Activated CD4-positive, alpha-beta T cell treated with anti-CD3 and anti-CD28 coated beads for 24 hours (primary cell): ENCODE data around the gene TMEM225B.
"Not testable (repeated sequence)": the region's sequence is repeated elsewhere in the genome, so short reads cannot be mapped to it uniquely, and the experiment has no call there.

Experiments
- DNase-seq, 2 donors: peaks; one replicate each; pipeline ENCODE4 v3.0.0-alpha.2; 2020; ENCODE audit warnings: low read depth in 2 of 2

TMEM225B gene

DNA sequence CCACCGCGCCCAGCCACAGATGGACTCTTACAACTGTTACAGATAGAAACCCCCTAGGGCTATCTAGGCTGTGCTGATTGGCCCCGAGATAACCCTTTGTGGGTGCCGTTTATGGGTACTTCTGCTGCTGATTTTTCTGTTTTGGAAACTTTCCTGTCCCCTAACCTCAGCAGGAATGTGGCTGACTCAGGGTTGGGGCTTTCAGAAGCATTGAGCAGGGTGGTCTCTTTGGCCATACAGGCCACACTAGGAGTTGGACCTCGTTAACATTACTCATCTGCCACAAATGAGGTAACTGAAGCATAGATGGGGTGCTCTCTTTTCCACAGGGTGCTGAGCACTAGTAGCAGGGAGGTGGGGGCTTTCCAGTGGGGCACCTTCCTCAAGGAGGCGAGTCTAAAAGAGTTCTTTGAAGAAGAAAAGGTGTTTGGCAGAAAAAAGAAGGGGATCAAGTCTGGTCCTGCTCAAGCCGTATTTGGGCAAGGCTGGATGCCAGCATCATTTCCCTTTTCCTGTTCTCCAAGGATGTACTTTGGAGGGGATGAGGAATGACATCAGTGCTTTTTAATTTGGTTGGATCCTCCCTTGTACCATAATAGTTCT, 25.1 kb downstream of the TMEM225B start:
- no peak for DNase-seq

DNA sequence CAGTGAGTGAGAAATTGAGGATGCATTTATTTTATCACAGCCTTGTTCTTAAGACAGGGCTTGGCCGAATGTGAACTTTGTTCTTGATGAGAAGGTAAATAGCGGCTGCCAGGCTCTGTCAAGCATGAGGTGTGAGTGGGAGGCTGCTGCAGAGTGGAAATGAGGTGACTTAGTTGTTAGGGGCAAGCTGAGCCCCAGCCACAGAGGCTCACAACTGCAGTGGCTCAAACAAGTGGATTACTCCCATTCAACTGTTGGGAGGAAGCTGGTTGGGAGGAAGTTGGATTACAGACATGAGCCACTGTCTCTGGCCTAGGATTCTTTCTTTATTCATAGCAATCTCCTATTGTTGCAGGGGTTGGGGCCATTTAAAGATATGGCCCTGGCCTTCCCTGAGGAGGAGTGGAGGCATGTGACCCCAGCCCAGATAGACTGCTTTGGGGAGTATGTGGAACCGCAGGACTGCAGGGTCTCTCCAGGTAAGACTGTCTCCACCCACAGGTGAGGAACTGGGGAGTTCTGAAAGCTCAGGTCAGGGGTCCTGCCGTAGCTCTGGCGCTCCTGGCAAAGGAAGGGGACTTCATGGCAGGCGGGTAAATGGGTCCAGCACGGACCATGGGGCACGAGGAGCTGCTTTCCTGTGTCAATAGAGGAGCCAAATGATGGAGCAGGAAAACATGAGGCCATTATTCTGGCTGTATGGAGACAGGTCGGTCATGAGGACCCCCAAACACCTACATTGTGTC, 25.8 kb downstream of the TMEM225B start:
- no peak for DNase-seq

DNA sequence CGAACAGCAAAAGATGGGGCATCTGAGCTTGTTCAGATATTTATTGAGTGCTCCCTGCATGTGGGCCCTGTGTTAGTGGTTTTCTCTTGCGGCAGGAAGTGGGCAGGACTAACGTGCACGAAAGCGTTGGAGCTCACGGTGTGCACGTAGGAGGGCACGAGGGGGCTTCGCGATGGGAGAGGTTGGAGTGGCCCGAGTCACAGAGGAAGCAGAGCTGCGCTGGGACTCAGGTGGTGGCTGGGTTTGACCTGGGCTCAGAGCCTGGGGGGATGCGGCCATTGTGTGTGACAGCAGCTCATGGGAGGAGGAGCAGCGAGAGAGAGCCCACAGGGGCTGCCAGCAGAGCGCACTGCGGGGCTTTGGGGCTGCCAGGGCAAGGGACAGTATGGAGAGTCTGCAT, 26.4 kb downstream of the TMEM225B start:
- DNase-seq, result peak; percentile 40 to 53

DNA sequence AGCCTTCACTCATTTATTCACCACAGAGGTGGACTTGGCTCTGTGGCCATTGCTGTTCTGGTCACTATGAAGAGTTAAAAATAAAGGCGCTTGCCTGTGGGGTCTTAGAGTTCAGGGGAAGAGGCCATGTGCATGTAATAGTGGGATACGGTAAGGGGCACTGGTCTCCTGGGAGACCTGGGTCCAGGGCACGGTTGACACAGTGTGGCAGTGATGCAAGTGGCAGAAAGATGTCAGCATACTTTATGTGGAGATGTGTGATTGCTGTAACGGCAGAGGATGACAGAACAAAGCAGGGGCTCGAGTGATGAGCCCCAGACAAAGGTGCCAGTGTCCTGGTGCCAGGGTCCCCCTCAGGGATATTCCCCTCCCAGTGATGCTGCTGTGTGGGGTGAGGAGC, 27.3 kb downstream of the TMEM225B start:
- no peak for DNase-seq

DNA sequence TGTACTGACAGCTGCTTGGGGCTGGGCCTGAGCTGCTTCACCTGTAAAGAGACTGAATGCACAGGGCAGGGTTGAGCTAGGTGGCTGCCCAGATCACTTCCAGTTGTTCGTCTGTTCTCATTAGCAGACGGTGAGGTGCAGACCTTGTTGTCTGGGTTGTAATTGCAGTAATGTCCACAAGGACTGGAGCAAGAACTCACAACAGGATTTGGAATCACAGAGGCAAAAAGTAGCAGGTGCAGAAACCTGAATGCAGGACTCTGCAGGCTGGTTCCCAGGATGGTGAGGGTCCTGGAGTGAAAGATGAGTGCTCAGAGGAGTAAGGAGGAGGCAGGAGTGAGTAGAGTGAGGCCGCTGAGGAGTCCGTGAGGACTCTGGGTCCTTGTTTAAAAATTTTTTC, 27.9 kb downstream of the TMEM225B start:
- DNase-seq, result no peak

DNA sequence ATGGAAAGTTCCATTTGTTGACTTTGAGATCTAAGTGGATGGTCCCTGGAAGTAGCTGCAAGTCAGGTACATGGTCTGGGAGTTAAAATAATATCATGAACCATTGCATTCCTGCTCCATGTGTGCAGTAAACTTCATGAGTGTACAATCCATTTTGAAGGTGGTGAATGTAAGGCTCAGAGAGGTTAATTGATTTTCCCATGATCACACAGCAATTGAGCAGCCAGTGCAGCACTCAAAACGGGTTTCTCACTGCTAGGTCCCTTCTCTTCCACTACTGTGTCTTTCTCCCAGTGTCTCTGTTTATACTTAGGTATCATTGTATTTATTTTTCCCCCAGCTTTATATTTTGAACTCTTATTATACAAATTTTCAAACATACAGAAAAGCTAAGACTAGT, 28.6 kb downstream of the TMEM225B start:
- no peak for DNase-seq

DNA sequence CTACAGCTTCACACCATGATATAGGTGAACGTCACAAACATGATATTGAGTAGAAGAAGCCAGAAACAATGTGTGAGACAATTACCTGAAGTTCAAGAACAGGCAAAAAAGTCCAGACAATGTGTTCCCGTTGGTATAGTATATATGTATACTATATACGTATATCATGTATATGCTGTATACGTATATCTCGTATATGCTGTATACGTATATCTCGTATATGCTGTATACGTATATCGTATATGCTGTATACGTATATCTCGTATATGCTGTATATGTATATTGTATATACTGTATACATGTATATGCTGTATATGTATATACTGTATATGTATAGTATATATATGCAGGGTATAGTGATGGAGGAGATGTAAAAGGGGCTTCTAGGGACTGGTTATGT, 29.4 kb downstream of the TMEM225B start:
- no peak for DNase-seq

DNA sequence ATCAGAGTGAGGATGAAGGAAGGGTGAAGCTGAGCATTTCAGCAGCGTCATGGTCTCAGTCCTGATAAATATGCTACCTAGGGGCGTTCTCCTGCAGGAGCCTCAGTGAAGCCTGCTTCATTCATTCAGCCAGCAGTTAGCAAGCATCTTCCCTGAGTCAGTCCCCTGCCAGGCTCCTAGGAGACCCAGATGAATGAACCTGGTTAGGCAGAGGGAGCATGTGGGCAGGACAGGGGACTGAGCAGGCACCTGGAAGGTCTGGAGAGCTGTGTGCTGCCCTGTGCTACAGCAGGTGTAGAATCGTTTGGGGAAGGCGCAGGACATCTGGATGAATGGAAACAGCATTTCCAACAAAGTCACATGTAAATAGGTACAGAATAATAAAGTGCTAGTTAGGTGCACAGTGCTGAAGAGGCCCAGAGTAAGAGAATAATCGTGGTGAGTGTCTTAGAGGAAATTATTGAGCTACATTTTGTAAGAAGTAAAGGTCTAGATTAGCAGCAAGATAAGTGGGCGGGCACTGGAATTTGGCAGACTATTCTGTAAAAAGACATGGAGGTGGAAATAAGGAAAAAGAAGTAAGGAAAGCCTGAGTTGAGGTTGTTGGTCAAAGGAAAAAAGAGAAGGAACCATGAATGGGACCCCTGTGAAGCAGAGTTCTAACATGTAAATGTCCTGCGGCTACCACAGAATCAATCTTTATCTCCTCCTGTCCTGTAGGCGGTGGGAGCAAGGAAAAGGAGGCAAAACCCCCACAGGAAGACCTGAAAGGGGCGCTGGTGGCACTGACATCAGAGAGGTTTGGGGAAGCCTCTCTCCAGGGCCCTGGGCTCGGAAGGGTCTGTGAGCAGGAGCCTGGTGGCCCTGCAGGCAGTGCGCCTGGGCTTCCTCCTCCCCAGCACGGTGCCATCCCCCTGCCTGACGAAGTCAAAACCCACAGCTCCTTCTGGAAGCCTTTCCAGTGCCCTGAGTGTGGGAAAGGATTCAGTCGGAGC, 30.7 kb downstream of the TMEM225B start:
- DNase-seq, result no peak

DNA sequence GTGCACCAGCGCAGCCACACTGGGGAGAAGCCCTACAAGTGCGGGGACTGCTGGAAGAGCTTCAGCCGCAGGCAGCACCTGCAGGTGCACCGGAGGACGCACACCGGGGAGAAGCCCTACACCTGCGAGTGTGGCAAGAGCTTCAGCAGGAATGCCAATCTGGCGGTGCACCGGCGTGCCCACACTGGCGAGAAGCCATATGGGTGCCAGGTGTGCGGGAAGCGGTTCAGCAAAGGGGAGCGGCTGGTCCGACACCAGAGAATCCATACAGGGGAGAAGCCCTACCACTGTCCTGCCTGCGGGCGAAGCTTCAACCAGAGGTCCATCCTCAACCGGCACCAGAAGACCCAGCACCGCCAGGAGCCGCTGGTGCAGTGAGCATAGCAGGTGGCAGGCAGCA, 31.6 kb downstream of the TMEM225B start:
- DNase-seq, result no peak

DNA sequence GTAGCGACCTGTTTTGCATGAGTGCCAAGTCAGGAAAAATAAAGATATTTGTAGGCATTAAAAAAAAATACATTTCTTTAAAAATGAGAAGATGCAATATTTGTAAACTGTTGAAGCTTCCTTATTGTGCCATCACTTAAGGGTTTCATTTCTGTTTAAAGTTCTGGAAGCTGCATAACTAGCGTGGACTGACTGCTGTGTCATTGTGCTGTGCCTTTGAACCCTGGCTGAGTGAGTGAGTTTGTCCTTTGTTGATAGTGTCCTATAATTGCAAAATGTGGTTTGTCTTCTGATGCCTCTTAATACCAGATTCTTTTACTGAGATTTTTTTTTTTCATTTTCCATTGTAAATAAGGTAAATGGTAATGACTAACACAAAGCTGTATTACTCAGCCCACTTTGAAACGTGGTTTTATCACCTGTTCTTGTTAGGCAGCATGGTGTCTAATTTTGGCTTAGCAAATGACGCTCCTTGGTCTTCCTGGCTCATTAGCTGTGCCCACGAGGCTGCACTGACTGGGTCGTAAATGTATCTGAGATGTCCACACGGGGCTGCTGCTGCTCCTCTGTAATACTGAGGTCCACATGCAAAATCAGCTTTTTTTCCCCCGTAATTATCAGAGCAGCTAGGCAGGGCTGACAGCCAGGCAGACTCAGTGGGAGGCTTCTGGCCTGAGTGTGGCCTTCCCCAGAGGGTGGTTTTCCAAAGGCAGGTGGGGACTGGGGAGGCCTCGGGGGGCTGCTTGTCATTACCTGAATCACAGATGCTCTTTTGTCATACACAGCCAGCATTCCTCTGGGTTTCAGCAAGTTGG, 33.4 kb downstream of the TMEM225B start:
- DNase-seq, result no peak

DNA sequence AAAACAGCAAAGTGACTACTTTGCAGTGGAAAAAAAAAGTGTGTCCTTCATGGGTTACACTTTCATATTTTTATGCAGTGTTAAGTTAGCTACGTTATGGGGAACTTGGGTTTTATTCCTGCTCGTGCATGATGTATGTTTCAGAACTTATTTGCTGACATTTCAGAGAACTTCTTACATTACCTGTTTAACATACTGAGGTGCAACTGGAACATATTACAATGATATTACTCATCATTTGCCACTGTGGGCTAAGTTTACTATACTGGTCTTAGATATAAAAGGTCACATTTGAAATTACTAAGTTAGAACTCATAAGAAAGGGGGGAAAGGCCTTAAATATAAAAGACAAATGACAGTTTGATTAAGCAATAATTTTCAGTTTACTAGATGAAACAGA, 39.3 kb downstream of the TMEM225B start:
- DNase-seq, result not testable (repeated sequence)

DNA sequence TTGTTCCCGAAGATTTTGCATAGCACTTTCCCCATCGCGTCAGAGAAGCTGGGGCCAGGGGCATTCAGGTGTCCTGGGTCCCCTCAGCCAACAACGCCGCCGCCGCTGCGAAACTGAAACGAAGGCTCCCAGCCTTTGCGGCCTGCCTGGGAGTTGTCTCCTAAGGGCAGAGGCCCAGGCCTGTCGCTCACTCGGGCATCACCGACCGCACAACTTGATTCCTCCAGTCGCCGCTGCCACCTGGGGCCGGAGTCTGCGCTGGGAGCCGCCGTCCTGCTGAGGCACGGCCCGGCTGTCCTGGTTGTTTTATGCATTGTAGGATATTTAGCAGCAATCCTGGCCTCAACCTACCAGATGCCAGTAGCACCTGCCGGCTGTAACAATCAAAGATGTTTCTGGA, 40.7 kb downstream of the TMEM225B start:
- no peak for DNase-seq

DNA sequence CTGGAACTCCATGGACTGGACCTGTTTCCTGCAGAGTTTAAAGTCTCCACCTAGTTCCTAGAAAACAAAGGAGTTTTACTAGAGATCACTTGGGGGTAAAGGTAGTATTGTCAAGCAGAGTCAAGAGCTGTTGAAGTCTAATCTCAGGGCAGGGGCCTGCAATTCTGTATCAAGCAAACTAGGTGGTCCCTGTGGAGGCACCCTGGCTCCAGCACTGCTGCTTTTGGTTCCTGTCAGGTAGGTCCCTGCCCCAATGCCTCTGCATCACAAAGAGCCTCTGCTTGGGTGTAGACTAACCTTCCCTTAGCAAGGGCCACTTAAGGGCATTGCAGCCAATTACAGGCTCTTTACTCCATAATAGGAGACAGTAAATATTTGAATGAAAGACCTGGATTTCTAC, 41.2 kb downstream of the TMEM225B start:
- no peak for DNase-seq

DNA sequence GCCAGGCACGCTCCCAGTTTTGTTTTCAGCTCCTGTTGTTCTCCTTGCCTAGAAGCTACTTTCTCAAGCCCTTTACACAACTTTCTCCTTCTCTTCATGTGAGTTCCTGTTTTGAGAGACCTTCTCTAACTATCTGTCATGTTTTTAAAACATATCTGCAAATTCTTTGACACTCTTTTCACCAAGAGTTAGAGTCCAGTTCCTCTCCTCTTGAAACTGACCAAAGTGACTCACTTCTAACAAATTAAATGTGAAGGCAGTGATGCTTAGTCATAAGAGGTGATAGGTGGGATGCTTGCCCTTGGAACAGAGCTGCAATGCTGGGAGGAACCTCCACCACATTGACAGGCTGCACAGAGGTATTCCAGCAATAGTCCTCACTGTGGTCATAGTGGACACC, 44.0 kb downstream of the TMEM225B start:
- no peak for DNase-seq

DNA sequence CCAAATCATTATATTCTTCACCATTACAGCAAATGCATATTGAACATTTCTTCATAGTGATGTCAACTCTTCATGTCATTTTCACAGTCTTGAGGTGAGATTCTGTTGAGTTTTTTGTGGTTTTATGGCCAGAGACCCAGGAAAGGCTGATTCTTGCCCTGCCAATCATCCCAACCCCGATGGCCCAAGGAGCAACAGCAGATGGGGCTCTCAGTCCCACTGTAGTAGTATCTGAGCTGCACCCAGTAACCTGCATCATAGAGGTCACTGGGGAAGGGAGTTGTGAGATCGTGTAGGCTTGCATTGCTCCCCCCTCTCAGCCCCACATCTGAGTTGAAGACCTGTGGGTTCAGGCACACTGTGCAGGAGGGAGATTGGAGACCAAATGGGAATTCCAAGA, 45.4 kb downstream of the TMEM225B start:
- no peak for DNase-seq

DNA sequence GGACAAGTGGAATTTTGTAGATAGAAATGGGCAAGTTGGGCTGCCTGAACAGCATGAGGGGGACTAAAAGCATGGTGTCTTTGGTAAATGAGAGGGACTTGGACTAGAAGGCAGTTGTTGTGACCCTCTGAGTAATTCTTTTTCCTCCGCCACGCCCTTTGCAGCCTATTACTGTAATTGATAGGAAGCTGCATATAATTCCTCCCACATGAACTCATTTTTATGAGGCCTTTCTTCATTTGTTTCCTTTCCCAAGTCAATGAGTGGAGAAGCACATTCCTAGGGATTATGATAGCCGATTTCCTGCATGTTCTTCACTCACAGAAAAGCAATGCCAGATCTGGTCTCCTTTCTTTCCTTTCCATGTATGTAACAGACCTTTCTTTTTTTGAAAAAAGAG, 46.4 kb downstream of the TMEM225B start:
- DNase-seq, result no peak

DNA sequence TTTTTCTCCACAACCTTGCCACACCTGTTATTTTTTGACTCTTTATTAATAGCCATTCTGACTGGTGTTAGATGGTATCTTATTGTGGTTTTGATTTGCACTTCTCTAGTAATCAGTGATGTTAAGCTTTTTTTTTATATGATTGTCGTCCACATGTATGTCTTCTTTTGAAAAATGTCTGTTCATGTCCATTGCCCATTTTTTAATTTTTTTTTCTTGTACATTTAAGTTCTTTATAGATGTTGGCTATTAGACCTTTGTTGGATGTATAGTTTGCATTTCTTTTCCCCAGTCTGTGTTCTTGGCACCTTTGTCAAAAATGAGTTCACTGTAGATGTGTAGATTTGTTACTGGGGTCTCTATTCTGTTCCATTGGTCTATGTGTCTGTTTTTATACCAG, 47.5 kb downstream of the TMEM225B start:
- DNase-seq, result no peak

DNA sequence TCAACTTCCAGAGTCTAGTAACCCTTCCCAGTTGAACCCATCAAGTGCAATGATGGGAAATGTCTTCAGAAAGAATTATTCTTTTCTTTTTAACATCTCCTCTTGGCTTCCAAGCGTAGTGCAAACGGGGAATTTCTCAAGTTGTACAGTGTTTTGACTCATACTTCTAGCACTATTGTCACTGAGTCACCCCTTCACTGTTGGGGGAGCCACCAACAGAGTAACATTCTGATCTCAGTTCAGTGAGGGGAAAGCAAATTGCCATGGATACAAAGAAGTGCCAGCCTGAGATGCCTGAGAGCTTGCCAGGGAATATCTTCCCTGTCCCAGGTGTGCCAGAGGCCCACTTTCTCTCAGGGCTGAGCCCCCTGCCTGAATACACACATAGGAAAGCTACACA, 50.8 kb downstream of the TMEM225B start:
- no peak for DNase-seq

DNA sequence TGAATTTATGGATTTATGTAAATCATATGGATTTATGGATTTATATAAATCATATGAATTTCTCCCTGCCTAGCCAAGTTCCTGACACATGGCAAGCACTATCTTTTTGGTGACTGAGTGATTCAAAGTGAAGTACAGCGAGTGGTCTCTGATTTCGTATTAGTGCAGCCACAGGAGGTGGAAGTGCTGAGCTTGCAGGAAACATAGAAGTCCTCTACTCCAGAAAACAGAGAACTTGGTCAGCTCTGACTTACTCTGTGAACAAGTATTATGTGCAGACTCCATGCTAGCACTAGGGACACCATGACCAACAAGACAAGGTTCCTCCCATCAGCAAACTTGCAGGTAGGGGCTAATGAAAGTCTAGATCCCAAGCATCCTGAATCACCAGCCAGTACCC, 53.2 kb downstream of the TMEM225B start:
- DNase-seq, result no peak

DNA sequence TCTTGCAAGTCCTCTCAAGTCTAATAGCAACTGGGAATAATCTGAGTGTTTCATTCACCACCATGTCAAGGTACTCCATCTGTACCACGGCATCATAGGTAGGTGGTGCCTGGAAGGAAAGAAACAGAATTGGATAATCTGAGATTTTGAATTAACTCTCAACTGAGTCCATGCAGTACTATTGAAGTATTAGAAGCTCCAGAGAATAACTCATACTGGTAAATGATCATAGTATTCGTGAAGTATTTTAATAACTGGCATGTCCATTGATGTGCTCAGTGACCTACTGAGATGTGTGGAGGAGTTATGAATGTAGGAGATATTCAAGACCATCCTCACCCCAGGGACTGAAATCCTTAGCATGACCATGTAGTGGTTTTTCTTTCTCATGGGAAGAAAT, 54.6 kb downstream of the TMEM225B start:
- no peak for DNase-seq

DNA sequence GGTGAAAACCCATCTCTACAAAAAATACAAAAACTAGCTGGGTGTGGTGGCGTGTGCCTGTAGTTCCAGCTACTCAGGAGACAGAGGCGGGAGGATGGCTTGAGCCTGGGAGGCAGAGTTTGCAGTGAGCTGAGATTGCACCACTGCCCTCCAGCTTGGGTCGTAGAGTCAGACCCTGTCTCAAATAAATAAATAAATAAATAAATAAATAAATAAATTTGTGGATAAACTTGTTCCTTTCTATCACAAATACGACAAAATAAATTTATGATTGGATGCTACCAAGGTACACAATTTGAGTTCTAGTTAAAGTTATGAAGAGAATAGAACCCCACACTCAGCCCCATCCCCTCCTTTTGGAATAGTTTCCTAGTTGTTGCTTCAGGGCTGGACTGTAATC, 55.2 kb downstream of the TMEM225B start:
- DNase-seq, result not testable (repeated sequence)

DNA sequence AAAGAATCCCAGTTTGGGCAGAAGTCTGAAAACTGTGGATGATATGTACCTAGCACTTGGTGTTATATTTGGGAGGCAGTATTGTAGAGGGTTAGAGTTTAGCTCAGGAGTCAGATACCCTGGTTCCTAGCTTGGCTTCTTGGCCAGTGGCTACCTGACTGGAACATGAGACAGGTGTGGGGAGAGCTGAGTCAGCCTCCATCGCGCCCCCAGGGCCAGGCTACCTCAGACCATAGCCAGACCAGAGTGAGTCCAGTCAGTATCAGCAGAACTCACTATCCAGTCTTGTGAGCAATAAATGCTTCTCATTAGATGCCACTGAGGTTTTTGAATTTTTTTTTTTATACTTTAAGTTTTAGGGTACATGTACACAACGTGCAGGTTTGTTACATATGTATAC, 55.7 kb downstream of the TMEM225B start:
- DNase-seq, result no peak
